ENCODE data around the gene RABGEF1.
"Not testable (repeated sequence)": the region's sequence is repeated elsewhere in the genome, so short reads cannot be mapped to it uniquely, and the experiment has no call there.

Gene RABGEF1

GRCh38 chr7:66840316-66840715, 99.8 kb downstream of the RABGEF1 start:
- no peak overlapping the region for H3K27ac ChIP-seq
- TF ChIP-seq ZFX (IDR thresholded peaks at IDR 0.05; ENCODE audit: borderline replicate concordance), result no peak
- TF ChIP-seq CTCF (IDR thresholded peaks at IDR 0.05), result no peak

GRCh38 chr7:66841898-66842297, 101.4 kb downstream of the RABGEF1 start:
- H3K27ac ChIP-seq, result no peak overlapping the region
- TF ChIP-seq ZFX (IDR thresholded peaks at IDR 0.05; ENCODE audit: borderline replicate concordance) (no peak), CTCF (IDR thresholded peaks at IDR 0.05) (no peak)

- not testable (repeated sequence) for H3K27ac ChIP-seq
Observed at GRCh38 chr7:66843492-66843891, 103.0 kb downstream of the RABGEF1 start.

GRCh38 chr7:66844552-66845378, 104.2 kb downstream of the RABGEF1 start:
- TF ChIP-seq CTCF (IDR thresholded peaks at IDR 0.05), result 0 out of 2 replicates have a peak, but pooled peaks have one; percentile 7
- no peak for TF ChIP-seq ZFX (IDR thresholded peaks at IDR 0.05; ENCODE audit: borderline replicate concordance)
- peak overlapping the region; percentile 90 for H3K27ac ChIP-seq

GRCh38 chr7:66845379-66846095, 105.0 kb downstream of the RABGEF1 start:
- H3K27ac ChIP-seq, result peak overlapping the region; percentile 90
- TF ChIP-seq CTCF (IDR thresholded peaks at IDR 0.05) (no peak), ZFX (IDR thresholded peaks at IDR 0.05; ENCODE audit: borderline replicate concordance) (no peak)

- peak overlapping the region; percentile 90 for H3K27ac ChIP-seq
Observed at GRCh38 chr7:66846096-66846445, 105.5 kb downstream of the RABGEF1 start.

GRCh38 chr7:66847523-66847855, 107.0 kb downstream of the RABGEF1 start:
- H3K27ac ChIP-seq, result not testable (repeated sequence)

- no peak overlapping the region for H3K27ac ChIP-seq
- TF ChIP-seq CTCF (IDR thresholded peaks at IDR 0.05) (no peak), ZFX (IDR thresholded peaks at IDR 0.05; ENCODE audit: borderline replicate concordance) (no peak)
Observed at GRCh38 chr7:66847879-66848790, 107.6 kb downstream of the RABGEF1 start.
